A549 (cell line): ENCODE results near the gene RTN4RL2. TPM values are rescaled to one million over a fixed set of nuclear protein-coding genes. Genes with fewer than 3 reads are reported as not detected.

Source experiments
- ATAC-seq, 2 experiments: fragments of 200-7000 bp in 1 of 2; fragments of >200 bp in 1 of 2; cut with Nextera tagmentation in 1 of 2; cut with Tn5 transposase in 1 of 2; 3 replicates each; pipeline versions ENCODE4 v1.8.0 to v1.9.1; 2018 to 2020; ENCODE audit warnings: mild to moderate bottlenecking in 1 of 2, moderate library complexity in 1 of 2
- CTCF ChIA-PET: fragments of 300-600 bp; sonication (Branson Sonifier 250); formaldehyde crosslinking; extraction: SDS; loops from one replicate; lab custom pipeline; 2021; ENCODE audit warnings: antibody characterized with exemption, inconsistent platforms; lab: Yijun Ruan, JAX
- POLR2A ChIA-PET: fragments of 350-600 bp; formaldehyde crosslinking; extraction: SDS; loops from one replicate; lab custom pipeline; 2021; ENCODE audit warnings: antibody characterized with exemption, inconsistent platforms; lab: Yijun Ruan, JAX
- DNase-seq, 2 experiments: peaks; one replicate each; pipeline versions ENCODE4 v3.0.0 to v3.0.0-alpha.2; 2011 to 2016; ENCODE audit warnings: low read depth in 1 of 2, low spot score in 1 of 2
- FAIRE-seq: peaks from 2 replicates; lab custom pipeline; 2011; peaks lifted over from hg19 to GRCh38; lab: Jason Lieb, UNC
- H3K27ac ChIP-seq, 2 experiments: fragments of >200 bp; sonication (Bioruptor Twin); formaldehyde crosslinking; 3 replicates each; pipeline ENCODE4 v1.5.1; 2016 to 2017
- H3K4me1 ChIP-seq: fragments of >200 bp; sonication (Bioruptor Twin); formaldehyde crosslinking; 3 replicates; pipeline ENCODE4 v1.6.1; 2016
- H3K4me2 ChIP-seq: fragments of >200 bp; sonication (Bioruptor Twin); formaldehyde crosslinking; 3 replicates; pipeline ENCODE4 v1.6.1; 2016
- H3K4me3 ChIP-seq: fragments of >200 bp; sonication (Bioruptor Twin); formaldehyde crosslinking; 3 replicates; pipeline ENCODE4 v1.5.1; 2016
- H3K9me3 ChIP-seq: fragments of >200 bp; sonication (Bioruptor Twin); formaldehyde crosslinking; 3 replicates; pipeline ENCODE4 v1.6.1; 2016
- CBX8 ChIP-seq: fragments of 200-600 bp; sonication (generic); IDR thresholded peaks from 2 replicates; pipeline ENCODE4 v1.6.1; 2016
- CHD2 ChIP-seq: fragments of 150-350 bp; IDR thresholded peaks from 2 replicates; pipeline ENCODE4 v1.6.1; 2014; ENCODE audit warnings: low read length; ENCODE audit not compliant: partially characterized antibody
- CHD4 ChIP-seq: fragments of 200-600 bp; sonication (generic); IDR thresholded peaks from 2 replicates; pipeline ENCODE4 v1.6.1; 2016; ENCODE audit warnings: antibody characterized with exemption, mild to moderate bottlenecking, borderline replicate concordance
- FOSL2 ChIP-seq, 2 experiments: fragments of 450-650 bp in 1 of 2; fragments of >200 bp in 1 of 2; sonication (Bioruptor Twin) in 1 of 2; formaldehyde crosslinking; IDR thresholded peaks; 2 replicates each; pipeline versions ENCODE4 v1.5.0 to v1.6.1; 2016 to 2020; ENCODE audit warnings: mild to moderate bottlenecking in 1 of 2, moderate library complexity in 1 of 2
- HOXB5 ChIP-seq: fragments of 250-450 bp; sonication (Bioruptor Pico); IDR thresholded peaks from 2 replicates; pipeline ENCODE4 v1.5.0; 2020; ENCODE audit warnings: mild to moderate bottlenecking, moderate library complexity
- MAFK ChIP-seq: fragments of 450-650 bp; IDR thresholded peaks from 2 replicates; pipeline ENCODE4 v1.6.1; 2014; ENCODE audit not compliant: partially characterized antibody
- MYC ChIP-seq: IDR thresholded peaks from 2 replicates; pipeline ENCODE4 v1.6.1; 2012; ENCODE audit warnings: mild to moderate bottlenecking, inconsistent platforms, low read length, improper control_type of control experiment, borderline replicate concordance
- NFE2L2 ChIP-seq: fragments of 150-350 bp; conservative IDR thresholded peaks from 2 replicates; pipeline ENCODE4 v1.6.1; 2014; ENCODE audit warnings: low read length
- NPAS2 ChIP-seq: fragments of 250-450 bp; sonication (Bioruptor Pico); IDR thresholded peaks from 2 replicates; pipeline ENCODE4 v1.8.0; 2022; ENCODE audit warnings: mild to moderate bottlenecking, moderate library complexity, borderline replicate concordance
- NR3C1 ChIP-seq: fragments of >200 bp; sonication (Bioruptor Twin); formaldehyde crosslinking; IDR thresholded peaks from 3 replicates; pipeline ENCODE4 v1.6.1; 2017
- PHF8 ChIP-seq: fragments of 200-600 bp; sonication (generic); IDR thresholded peaks from 2 replicates; pipeline ENCODE4 v1.6.1; 2016; ENCODE audit warnings: low read depth, mild to moderate bottlenecking, antibody characterized with exemption, moderate library complexity, borderline replicate concordance
- POLR2A ChIP-seq: IDR thresholded peaks from 2 replicates; pipeline ENCODE4 v1.6.1; 2012; ENCODE audit warnings: mild to moderate bottlenecking, low read length
- RAD21 ChIP-seq, 2 experiments: fragments of >200 bp in 1 of 2; sonication (Bioruptor Twin) in 1 of 2; formaldehyde crosslinking in 1 of 2; IDR thresholded peaks in 1 of 2; conservative IDR thresholded peaks in 1 of 2; 2 replicates in 1 of 2; 3 replicates in 1 of 2; pipeline ENCODE4 v1.6.1; 2012 to 2018; ENCODE audit warnings: inconsistent platforms in 1 of 2
- RFX5 ChIP-seq: fragments of 450-650 bp; IDR thresholded peaks from 2 replicates; pipeline ENCODE4 v1.7.1; 2014; ENCODE audit warnings: antibody characterized with exemption, mild to moderate bottlenecking, moderate library complexity
- RNF2 ChIP-seq: fragments of 200-600 bp; sonication (generic); IDR thresholded peaks from 2 replicates; pipeline ENCODE4 v1.6.1; 2016; ENCODE audit warnings: low read depth, mild to moderate bottlenecking, antibody characterized with exemption, moderate library complexity, borderline replicate concordance
- SMC3 ChIP-seq: fragments of >200 bp; sonication (Bioruptor Twin); formaldehyde crosslinking; IDR thresholded peaks from 3 replicates; pipeline ENCODE4 v1.6.1; 2018; ENCODE audit warnings: inconsistent platforms
- TP53 ChIP-seq: fragments of 250-450 bp; sonication (Bioruptor Pico); IDR thresholded peaks from 2 replicates; pipeline ENCODE4 v1.5.0; 2021; ENCODE audit warnings: mild to moderate bottlenecking, moderate library complexity
- ZNF302 ChIP-seq: fragments of 250-450 bp; sonication (Bioruptor Pico); IDR thresholded peaks from 2 replicates; pipeline ENCODE4 v1.9.0; 2021; ENCODE audit warnings: inconsistent platforms, mild to moderate bottlenecking, moderate library complexity
- WGBS: methylation state at CpG from one replicate; pipeline ENCODE4 v1.1.6; 2017; ENCODE audit errors: missing lambda C conversion rate; 5-methylcytosine and 5-hydroxymethylcytosine counted together
- polyA plus RNA-seq, 4 experiments: library from polyadenylated mRNA; depleted of rRNA in 3 of 4; stranded (reverse); fragments of >200 nt; fragmentation: RNase III in 1 of 4; extraction: RNeasy Plus Mini Kit Qiagen cat#74134 plus additional on column Dnase treatment in 1 of 4; gene quantifications; 2 replicates in 3 of 4; 3 replicates in 1 of 4; pipeline ENCODE4 v1.2.3, GENCODE V29; 2011 to 2017
- TF ChIP-seq, protein P1 (sequence below): fragments of >200 bp; sonication (Bioruptor Twin); formaldehyde crosslinking; IDR thresholded peaks from 3 replicates; pipeline ENCODE4 v1.6.1; 2016
- TF ChIP-seq, protein P2 (sequence below): fragments of >200 bp; sonication (Bioruptor Twin); formaldehyde crosslinking; IDR thresholded peaks from 3 replicates; pipeline ENCODE4 v1.5.1; 2016
- TF ChIP-seq, protein P3 (sequence below): fragments of 250-450 bp; sonication (Bioruptor Pico); IDR thresholded peaks from 2 replicates; pipeline ENCODE4 v1.5.0; 2021; ENCODE audit warnings: mild to moderate bottlenecking, moderate library complexity, borderline replicate concordance
- TF ChIP-seq, protein P4 (sequence below): IDR thresholded peaks from 2 replicates; pipeline ENCODE4 v1.6.1; 2012

Gene RTN4RL2
- polyA plus RNA-seq, 2 of the 4 experiments (the other 2 are of a cell fraction), result 9.2 to 23.7 TPM

DNA sequence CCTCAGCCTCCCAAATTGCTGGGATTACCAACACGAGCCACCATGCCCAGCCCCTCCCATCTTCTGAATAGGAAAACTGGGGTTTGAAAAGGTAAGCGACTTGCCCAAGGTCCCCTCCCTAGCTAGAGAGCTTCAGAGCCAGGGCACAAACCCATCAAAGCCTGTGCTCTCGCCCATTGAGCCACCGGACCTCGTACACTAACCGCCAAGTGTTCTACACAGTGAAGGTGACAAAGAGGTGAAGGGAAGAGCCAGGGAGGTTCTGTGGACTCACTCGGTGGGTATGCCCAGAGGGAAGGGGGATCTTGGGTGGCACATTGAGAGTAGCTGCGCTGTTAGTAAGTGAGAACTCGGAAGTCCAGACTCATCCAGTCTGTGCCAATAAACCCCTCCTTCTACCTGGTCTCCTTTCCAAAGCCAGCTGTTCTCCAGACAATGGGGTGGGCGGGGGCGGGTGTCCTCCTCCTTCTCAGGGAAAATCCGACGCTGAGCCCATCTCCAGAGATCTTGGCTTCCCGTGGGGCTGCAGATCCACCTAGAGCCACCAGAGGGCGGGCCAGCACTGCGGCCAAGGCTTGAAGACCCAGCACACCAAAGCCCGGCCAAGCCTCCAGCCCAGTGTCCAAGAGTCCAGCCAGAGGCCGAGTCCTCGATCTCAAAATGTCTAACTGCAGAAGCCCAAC, 3.2 kb upstream of the RTN4RL2 start:
- H3K4me1 ChIP-seq, result peaks cover 39% of the 10 kb centered on the region
- H3K4me3 ChIP-seq, result no peak overlapping the region
- CTCF ChIA-PET, result interaction anchor here (0.6 to 11.7 kb wide), 47 partner anchors 9 to 1156 kb away, joined by 3 to 228 read pairs (median 7); partner anchors contain the start of genes P2RX3, SLC43A1, SSRP1 and TIMM10

DNA sequence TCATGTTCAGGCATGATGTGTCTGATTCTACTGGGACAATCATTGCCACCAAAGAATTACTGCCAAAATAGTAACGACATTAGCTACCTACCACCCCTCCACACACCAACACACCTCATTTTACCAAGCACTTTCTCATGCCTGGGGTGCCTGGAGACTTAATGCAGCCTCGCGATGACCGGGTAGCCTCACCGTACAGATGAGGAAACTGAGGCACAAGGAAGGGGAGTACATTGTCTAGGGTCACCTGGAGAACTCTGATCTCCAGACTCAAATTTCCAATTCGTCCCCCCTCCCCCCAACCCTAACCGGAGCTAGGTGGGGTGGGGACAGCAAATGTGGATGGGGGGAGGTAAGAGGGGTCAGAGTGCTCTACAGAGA, 2.7 kb upstream of the RTN4RL2 start:
- TF ChIP-seq CHD4 (peak; percentile 69; the same call in 1 of the 2 replicates), HOXB5 (CRISPR knock-in tag) (0 out of 2 replicates have a peak, but pooled peaks have one; percentile 1), RFX5 (no peak), RAD21 (conservative IDR thresholded peaks at IDR 0.05 in 1 of 2, IDR thresholded peaks at IDR 0.05 in 1 of 2) (0 out of 5 replicates have a peak, but pooled peaks of 1 of the 2 experiments have one; percentile 1)
- CTCF ChIA-PET, result interaction anchor here (0.6 to 11.7 kb wide), 54 partner anchors 8 to 1156 kb away, joined by 3 to 228 read pairs (median 6); partner anchors contain the start of genes SLC43A1, SSRP1 and TIMM10
- DNase-seq, result no peak
- FAIRE-seq, result no peak
- Histone ChIP-seq H3K27ac (peak overlapping the region; percentile 81 to 89), H3K4me1 (peaks cover 35% of the 10 kb centered on the region), H3K9me3 (no peaks in the 10 kb centered on the region), H3K4me3 (peak overlapping the region; percentile 74; the same call in 2 of the 3 replicates), H3K4me2 (peak overlapping the region; percentile 90)
- POLR2A ChIA-PET, result interaction anchor here (0.8 kb wide), 2 partner anchors 16 to 19 kb away, joined by 7 to 8 read pairs; no protein-coding TSS in a partner anchor
- ATAC-seq, result no peak; a peak in 4 of 6 replicates
- 24% methylated on average over 6 of the region's 7 CpGs for WGBS

More for the DNA sequence above, 3.2 kb upstream of the RTN4RL2 start:
- POLR2A ChIA-PET, result interaction anchor here (0.6 to 0.8 kb wide), 2 partner anchors 17 to 99 kb away, joined by 3 to 8 read pairs; no protein-coding TSS in a partner anchor
- Histone ChIP-seq H3K9me3 (no peaks in the 10 kb centered on the region), H3K27ac (peak overlapping the region; percentile 81 to 89), H3K4me2 (peak overlapping the region; percentile 90)
- TF ChIP-seq, protein P1, sequence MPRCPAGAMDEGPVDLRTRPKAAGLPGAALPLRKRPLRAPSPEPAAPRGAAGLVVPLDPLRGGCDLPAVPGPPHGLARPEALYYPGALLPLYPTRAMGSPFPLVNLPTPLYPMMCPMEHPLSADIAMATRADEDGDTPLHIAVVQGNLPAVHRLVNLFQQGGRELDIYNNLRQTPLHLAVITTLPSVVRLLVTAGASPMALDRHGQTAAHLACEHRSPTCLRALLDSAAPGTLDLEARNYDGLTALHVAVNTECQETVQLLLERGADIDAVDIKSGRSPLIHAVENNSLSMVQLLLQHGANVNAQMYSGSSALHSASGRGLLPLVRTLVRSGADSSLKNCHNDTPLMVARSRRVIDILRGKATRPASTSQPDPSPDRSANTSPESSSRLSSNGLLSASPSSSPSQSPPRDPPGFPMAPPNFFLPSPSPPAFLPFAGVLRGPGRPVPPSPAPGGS, result no peak
- TF ChIP-seq FOSL2 (IDR thresholded peaks at IDR 0.05), result no peak
- TF ChIP-seq FOSL2 (CRISPR knock-in tag; IDR thresholded peaks at IDR 0.05), result peak; percentile 18; the same call in 1 of the 2 replicates
- TF ChIP-seq RAD21 (conservative IDR thresholded peaks at IDR 0.05 in 1 of 2, IDR thresholded peaks at IDR 0.05 in 1 of 2), result peak; percentile 89 to 90
- peak; percentile 88 for TF ChIP-seq SMC3
- no peak for TF ChIP-seq MYC
- TF ChIP-seq, protein P2, sequence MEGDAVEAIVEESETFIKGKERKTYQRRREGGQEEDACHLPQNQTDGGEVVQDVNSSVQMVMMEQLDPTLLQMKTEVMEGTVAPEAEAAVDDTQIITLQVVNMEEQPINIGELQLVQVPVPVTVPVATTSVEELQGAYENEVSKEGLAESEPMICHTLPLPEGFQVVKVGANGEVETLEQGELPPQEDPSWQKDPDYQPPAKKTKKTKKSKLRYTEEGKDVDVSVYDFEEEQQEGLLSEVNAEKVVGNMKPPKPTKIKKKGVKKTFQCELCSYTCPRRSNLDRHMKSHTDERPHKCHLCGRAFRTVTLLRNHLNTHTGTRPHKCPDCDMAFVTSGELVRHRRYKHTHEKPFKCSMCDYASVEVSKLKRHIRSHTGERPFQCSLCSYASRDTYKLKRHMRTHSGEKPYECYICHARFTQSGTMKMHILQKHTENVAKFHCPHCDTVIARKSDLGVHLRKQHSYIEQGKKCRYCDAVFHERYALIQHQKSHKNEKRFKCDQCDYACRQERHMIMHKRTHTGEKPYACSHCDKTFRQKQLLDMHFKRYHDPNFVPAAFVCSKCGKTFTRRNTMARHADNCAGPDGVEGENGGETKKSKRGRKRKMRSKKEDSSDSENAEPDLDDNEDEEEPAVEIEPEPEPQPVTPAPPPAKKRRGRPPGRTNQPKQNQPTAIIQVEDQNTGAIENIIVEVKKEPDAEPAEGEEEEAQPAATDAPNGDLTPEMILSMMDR, result peak; percentile 86
- TF ChIP-seq HOXB5 (CRISPR knock-in tag), result 0 out of 2 replicates have a peak, but pooled peaks have one; percentile 2
- no peak for FAIRE-seq
- peak; percentile 48 to 77 for ATAC-seq
- DNase-seq, result peak; percentile 80 to 91
- WGBS, result 17% methylated on average over 14 of the region's 19 CpGs

DNA sequence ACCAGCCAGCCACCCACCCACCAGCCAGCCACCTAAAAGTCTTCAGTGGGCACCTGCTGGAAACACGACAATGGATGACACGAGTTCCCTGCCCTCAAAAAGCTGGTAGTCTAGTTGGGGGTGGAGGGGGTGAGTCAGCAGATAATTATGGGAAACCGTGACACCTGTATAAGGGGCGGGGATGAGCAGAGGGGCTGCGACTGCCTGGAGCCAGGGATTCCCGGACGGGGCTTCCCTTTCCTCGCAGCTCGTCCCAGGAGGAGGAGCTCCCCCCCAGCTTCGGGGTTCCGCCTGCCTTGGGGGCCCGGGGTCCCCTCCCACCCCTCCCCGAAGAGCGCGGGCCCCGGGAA, 2.3 kb upstream of the RTN4RL2 start:
- peak in 1 of 2 experiments; percentile 62 for DNase-seq
- Histone ChIP-seq H3K4me2 (peak overlapping the region; percentile 90), H3K4me3 (peak overlapping the region; percentile 74), H3K9me3 (no peaks in the 10 kb centered on the region), H3K4me1 (peaks cover 34% of the 10 kb centered on the region), H3K27ac (peak overlapping the region; percentile 81 to 89)
- 7% methylated on average over 3 of the region's 16 CpGs for WGBS
- ChIA-PET CTCF (interaction anchor here (0.6 to 11.7 kb wide), 56 partner anchors 8 to 1156 kb away, joined by 3 to 228 read pairs (median 6); partner anchors contain the start of genes P2RX3, SLC43A1, SSRP1 and TIMM10), POLR2A (interaction anchor here (0.8 kb wide), 1 partner anchor 19 kb away, joined by 7 read pairs; no protein-coding TSS in a partner anchor)
- no peak for FAIRE-seq
- peak; percentile 38 to 47 for ATAC-seq
- TF ChIP-seq CBX8 (no peak), PHF8 (no peak), POLR2A (no peak), ZNF302 (CRISPR knock-in tag) (no peak), NFE2L2 (peak; percentile 71), MAFK (peak; percentile 79), NR3C1 (no peak), FOSL2 (IDR thresholded peaks at IDR 0.05) (no peak), FOSL2 (CRISPR knock-in tag; IDR thresholded peaks at IDR 0.05) (peak; percentile 62), TP53 (CRISPR knock-in tag) (no peak), NPAS2 (CRISPR knock-in tag) (no peak), CHD2 (no peak), RNF2 (no peak)
- TF ChIP-seq, protein P3, sequence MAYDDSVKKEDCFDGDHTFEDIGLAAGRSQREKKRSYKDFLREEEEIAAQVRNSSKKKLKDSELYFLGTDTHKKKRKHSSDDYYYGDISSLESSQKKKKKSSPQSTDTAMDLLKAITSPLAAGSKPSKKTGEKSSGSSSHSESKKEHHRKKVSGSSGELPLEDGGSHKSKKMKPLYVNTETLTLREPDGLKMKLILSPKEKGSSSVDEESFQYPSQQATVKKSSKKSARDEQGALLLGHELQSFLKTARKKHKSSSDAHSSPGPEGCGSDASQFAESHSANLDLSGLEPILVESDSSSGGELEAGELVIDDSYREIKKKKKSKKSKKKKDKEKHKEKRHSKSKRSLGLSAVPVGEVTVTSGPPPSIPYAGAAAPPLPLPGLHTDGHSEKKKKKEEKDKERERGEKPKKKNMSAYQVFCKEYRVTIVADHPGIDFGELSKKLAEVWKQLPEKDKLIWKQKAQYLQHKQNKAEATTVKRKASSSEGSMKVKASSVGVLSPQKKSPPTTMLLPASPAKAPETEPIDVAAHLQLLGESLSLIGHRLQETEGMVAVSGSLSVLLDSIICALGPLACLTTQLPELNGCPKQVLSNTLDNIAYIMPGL (CRISPR knock-in tag), result no peak
- TF ChIP-seq, protein P1, result no peak
- TF ChIP-seq, protein P4, sequence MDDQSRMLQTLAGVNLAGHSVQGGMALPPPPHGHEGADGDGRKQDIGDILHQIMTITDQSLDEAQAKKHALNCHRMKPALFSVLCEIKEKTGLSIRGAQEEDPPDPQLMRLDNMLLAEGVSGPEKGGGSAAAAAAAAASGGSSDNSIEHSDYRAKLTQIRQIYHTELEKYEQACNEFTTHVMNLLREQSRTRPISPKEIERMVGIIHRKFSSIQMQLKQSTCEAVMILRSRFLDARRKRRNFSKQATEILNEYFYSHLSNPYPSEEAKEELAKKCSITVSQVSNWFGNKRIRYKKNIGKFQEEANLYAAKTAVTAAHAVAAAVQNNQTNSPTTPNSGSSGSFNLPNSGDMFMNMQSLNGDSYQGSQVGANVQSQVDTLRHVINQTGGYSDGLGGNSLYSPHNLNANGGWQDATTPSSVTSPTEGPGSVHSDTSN, result no peak
